SIG-M5 treated with dmso at 0.1 percent for 504 hours (cell line): ENCODE measurements around the gene PARD6A.
"Not testable (repeated sequence)": the region's sequence is repeated elsewhere in the genome, so short reads cannot be mapped to it uniquely, and the experiment has no call there.

ENCODE experiments used
- DNase-seq: peaks from one replicate; lab custom pipeline; 2025; ENCODE audit not compliant: unreplicated experiment; lab: John Stamatoyannopoulos, UW

PARD6A gene

GRCh38 chr16:67683767-67684166, 23.0 kb downstream of the PARD6A start:
- no peak for DNase-seq

DNA sequence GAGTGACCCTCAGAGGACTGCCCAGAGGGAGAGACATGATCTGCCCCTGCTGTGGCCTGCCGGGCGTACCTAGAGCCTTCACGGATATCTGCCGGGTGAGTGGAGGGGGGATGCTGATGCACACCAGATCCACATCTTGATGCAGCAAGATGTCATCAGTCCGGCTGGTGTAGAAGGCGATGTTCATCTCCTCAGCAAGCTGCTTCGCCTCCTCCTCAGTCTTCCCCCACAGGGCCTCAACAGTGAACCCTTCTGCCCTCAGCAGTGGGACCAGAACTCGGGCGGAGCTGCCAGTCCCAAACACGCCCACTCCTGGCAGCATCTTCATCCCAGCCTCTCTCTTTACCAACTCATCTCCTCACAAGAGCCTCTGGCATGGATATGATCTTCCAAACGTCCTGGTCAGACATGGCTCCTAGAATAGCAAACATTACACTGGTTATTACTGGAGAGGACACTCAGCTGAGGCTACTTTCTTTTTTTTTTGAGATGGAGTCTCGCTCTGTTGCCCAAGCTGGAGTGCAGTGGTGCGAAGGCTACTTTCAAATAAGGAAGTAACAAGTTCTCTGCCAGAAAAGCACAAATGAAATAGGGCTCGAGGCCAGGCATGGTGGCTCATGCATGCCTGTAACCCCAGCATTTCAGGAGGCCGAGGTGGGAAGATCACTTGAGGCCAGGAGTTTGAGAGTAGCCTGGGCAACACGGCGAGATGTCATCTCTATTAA, 24.8 kb downstream of the PARD6A start:
- no peak for DNase-seq

DNA sequence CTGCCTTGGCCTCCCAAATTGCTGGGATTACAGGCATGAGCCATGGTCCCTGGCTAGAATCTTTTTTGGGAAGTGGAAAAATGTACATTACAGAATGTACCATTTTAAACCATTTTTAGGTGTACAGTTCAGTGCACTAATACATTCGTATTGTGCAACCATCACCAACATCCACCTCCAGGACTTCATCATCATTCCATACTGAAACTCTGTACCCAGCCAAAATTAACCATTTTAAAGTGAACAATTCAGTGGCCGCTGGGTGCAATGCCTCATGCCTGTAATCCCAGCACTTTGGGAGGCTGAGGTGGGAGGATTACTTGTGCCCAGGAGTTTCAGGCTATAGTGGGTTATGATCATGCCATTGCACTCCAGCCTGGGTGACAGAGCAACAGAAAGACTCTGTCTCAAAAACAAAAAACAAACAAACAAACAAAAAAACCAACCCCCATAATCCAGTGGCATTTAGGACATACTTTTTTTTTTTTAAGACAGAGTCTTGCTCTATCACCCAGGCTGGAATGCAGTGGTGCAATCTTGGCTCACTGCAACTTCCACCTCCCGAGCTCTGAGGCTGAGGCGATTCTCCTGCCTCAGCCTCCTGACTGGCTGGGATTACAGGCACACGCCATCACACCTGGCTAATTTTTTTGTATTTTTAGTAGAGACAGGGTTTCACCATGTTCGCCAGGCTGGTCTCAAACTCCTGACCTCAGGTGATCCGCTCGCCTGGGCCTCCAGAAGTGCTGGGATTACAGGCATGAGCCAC, 32.9 kb downstream of the PARD6A start:
- DNase-seq, result not testable (repeated sequence)

- DNase-seq, result no peak
Observed at GRCh38 chr16:67694611-67695010, 33.9 kb downstream of the PARD6A start.

- DNase-seq, result peak; percentile 17
Observed at GRCh38 chr16:67697422-67698185, 36.8 kb downstream of the PARD6A start.

GRCh38 chr16:67699265-67699664, 38.5 kb downstream of the PARD6A start:
- DNase-seq, result no peak

- DNase-seq, result no peak
Observed at GRCh38 chr16:67701420-67701819, 40.7 kb downstream of the PARD6A start.

GRCh38 chr16:67702130-67702529, 41.4 kb downstream of the PARD6A start:
- DNase-seq, result no peak

DNA sequence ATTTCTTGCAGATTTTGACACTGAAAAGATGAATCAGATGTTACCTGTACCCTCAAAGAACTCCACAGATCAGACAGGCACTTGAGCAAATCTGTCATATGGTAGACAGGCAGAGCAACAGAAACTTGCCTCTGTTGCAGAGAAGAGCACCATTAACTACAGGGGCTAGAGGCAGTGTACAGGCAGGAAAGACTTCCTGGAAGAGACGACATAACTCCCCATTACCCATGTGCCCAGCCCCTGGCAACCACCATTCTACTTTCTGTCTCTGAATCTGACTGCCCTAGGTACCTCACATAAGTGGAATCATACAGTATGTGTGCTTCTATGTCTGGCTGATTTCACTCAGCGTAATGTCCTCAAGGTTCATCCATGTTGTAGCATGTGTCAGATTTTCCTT, 42.9 kb downstream of the PARD6A start:
- no peak for DNase-seq

GRCh38 chr16:67704110-67704509, 43.4 kb downstream of the PARD6A start:
- no peak for DNase-seq

DNA sequence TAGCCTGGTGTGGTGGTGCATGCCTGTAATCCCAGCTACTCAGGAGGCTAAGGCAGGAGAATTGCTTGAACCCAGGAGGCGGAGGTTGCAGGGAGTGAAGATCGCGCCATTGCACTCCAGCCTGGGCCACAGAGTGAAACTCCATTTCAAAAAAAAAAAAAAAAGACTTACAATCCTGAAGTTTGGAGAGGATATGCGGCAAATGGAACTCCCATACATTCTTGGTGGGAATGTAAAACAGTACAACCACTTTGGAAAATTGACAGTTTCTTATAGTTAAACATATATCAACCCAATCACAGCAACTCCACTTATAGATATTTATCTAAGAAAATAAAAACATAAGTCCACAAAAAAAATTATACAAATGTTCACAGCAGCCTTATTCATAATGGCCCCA, 46.5 kb downstream of the PARD6A start:
- no peak for DNase-seq

DNA sequence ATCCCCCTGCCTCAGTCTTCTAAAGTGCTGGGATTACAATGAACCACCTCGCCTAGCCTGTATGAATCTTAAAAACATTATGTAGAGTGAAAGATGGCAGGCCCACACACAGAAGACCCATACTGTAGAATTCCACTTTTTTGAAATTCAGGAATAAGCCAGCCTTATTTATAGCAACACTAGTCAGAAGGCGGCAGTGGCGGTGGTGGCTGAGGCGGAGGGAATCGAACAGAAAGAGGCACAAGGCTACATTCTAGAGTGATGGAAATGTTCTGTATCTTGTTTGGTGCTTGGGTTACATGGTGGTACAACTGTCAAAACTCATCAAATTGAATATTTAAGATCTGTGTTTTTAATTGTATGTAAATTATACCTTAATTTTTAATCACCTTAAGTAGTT, 47.0 kb downstream of the PARD6A start:
- no peak for DNase-seq

- no peak for DNase-seq
Observed at GRCh38 chr16:67708368-67708771, 47.6 kb downstream of the PARD6A start.

- no peak for DNase-seq
Observed at GRCh38 chr16:67709050-67709449, 48.3 kb downstream of the PARD6A start.

DNA sequence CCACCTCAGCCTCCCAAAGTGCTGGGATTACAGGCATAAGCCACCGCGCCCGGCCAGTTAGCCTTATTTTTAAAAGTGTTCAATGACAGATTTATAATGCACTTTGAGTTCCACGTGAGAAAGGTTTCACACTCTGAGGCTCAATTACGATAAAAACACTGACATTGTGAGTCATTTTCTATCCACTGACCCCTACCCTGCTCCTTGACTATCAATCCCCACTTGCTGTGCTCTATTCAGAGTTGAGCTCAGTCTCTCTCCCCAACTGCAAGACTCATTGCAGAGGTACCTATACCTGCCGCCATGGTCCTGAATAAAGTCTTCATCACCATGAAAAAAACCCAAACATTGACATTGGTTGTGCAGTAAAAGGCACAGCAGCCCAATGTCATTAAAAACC, 49.8 kb downstream of the PARD6A start:
- DNase-seq, result no peak
